Measurements from ENCODE around the gene TOPBP1. TPM values are rescaled to one million over a fixed set of nuclear protein-coding genes. Genes with fewer than 3 reads are reported as not detected.

Gene TOPBP1
- total RNA-seq, 1 experiment from 2014 or later = 51.5 TPM

DNA sequence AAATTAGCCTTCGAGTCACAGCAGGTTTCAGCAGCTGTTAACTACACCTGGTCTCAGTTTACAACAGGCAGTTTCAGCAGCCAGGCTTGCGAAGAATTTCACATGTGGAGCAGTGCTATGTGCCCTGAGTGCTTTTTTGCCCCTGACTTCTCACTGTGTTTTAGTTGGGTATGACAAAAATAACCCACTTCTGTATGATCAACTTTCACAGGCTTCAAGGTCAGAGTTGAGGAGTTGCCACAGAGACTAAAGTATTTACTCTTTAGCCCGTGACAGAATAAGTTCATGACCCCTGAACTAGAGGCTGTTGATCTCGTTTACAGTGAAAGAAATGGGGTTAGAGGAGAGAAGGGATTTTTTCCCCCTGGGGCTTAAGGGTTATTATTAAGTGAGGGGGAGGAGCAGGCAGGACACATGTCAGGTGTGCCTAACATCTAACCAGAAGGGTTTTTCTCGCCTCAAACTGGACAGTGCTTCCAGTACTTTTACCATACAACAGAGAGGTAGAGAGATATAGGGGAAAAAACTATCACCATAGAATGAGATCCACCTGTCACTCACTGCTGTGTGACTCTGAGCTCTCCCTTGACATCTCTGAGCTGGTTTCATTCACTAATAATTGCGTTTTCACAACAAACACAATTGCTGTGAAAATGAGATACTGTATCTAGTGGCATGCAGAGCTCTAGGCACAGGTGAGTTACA, 14.0 kb upstream of the TOPBP1 start:
- peaks cover 52% of the 10 kb centered on the region for H3K27me3 Mint-ChIP-seq (ENCODE audit: low read depth)
- Histone ChIP-seq H3K14ac (ENCODE audit: insufficient read depth, low read length) (no peak overlapping the region), H4K8ac (replicated peaks; ENCODE audit: insufficient read length, low read depth, low read length) (no peak overlapping the region), H2BK120ac (ENCODE audit: low read depth, low read length, poor library complexity, severe bottlenecking) (no peak overlapping the region), H2AK5ac (ENCODE audit: insufficient read length, low read length) (no peak overlapping the region), H3K27me3 (ENCODE audit: insufficient read depth, low read length) (peaks cover 12% of the 10 kb centered on the region; the same call in 1 of the 2 replicates), H2BK5ac (ENCODE audit: insufficient read length, low read length) (no peak overlapping the region), H3K18ac (ENCODE audit: insufficient read length, low read depth, low read length) (no peak overlapping the region), H3K79me1 (ENCODE audit: insufficient read depth, low read depth, low read length, poor library complexity, severe bottlenecking) (no peaks in the 10 kb centered on the region), H3K23me2 (ENCODE audit: insufficient read length, low read depth, low read length, poor library complexity, severe bottlenecking) (peaks cover 6% of the 10 kb centered on the region), H3K27ac (ENCODE audit: insufficient read length, low read depth, low read length) (no peak overlapping the region), H3K9ac (ENCODE audit: extremely low read depth, insufficient read length, low read length) (no peak overlapping the region), H2BK20ac (ENCODE audit: low read depth, low read length, poor library complexity, severe bottlenecking) (no peak overlapping the region), H3K4me1 (ENCODE audit: insufficient read depth, low read length) (peaks cover 3% of the 10 kb centered on the region; the same call in 1 of the 2 replicates), H4K91ac (ENCODE audit: insufficient read length, low read depth, low read length) (no peak overlapping the region), H2BK12ac (ENCODE audit: insufficient read length, low read depth, low read length) (no peak overlapping the region), H3K4me2 (ENCODE audit: insufficient read depth, insufficient read length, low read length) (no peak overlapping the region), H3K56ac (ENCODE audit: insufficient read length, low read depth, low read length) (no peak overlapping the region), H3K79me2 (ENCODE audit: insufficient read depth, low read length) (no peaks in the 10 kb centered on the region), H4K5ac (ENCODE audit: insufficient read length, low read depth, low read length) (no peak overlapping the region), H2BK15ac (ENCODE audit: low read depth, low read length) (no peak overlapping the region), H3K9me3 (ENCODE audit: control insufficient read depth, low read depth, low read length) (no peaks in the 10 kb centered on the region), H3T11ph (ENCODE audit: low read length) (no peak overlapping the region), H4K20me1 (ENCODE audit: control insufficient read depth, insufficient read depth, insufficient read length) (no peaks in the 10 kb centered on the region), H2AFZ (ENCODE audit: low read length) (no peak overlapping the region), H3K23ac (ENCODE audit: insufficient read length, low read depth, low read length) (no peak overlapping the region), H3K4ac (ENCODE audit: low read depth, low read length) (no peak overlapping the region)
- peaks cover 12 to 13% of the 10 kb centered on the region in 2 experiments for H3K4me1 Mint-ChIP-seq
- H3K4me3 Mint-ChIP-seq = no peak overlapping the region
- no CpG with 5 or more reads among the region's 6 CpGs for WGBS (ENCODE audit: extremely low coverage, insufficient read length, low lambda C conversion rate)
- no peaks in the 10 kb centered on the region for H3K36me3 Mint-ChIP-seq (ENCODE audit: insufficient read depth in 1 of 3, low read depth in 3 of 3)
- TF ChIP-seq, protein P1, sequence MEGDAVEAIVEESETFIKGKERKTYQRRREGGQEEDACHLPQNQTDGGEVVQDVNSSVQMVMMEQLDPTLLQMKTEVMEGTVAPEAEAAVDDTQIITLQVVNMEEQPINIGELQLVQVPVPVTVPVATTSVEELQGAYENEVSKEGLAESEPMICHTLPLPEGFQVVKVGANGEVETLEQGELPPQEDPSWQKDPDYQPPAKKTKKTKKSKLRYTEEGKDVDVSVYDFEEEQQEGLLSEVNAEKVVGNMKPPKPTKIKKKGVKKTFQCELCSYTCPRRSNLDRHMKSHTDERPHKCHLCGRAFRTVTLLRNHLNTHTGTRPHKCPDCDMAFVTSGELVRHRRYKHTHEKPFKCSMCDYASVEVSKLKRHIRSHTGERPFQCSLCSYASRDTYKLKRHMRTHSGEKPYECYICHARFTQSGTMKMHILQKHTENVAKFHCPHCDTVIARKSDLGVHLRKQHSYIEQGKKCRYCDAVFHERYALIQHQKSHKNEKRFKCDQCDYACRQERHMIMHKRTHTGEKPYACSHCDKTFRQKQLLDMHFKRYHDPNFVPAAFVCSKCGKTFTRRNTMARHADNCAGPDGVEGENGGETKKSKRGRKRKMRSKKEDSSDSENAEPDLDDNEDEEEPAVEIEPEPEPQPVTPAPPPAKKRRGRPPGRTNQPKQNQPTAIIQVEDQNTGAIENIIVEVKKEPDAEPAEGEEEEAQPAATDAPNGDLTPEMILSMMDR (conservative IDR thresholded peaks at IDR 0.05) = no peak
- no peak for DNase-seq
- H3K27ac Mint-ChIP-seq = no peak overlapping the region; a peak in 1 of 7 replicates
- peaks cover 4 to 13% of the 10 kb centered on the region in 2 experiments; a peak in 2 of 5 replicates for H3K9me3 Mint-ChIP-seq

Measured in H9 (cell line).